ENCODE measurements around the gene ARID4A.

DNA sequence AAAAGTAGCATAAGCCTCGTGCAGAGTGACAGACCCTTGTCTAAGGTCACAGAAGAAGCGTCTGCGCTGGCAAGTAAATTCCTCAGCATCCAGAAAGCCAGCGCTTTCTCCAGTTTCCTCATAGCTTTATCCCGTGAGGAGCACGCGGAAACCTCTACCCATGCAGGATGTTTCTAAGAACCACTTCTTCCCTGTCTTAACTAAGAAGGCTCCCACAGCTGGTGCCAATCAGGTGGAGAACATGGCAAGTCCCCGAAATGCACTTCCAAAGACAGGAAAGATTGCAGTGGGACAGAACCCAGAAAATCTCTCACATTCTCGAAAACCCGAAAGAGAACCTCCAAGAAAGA is 968 bp upstream of the ARID4A start:
- TF ChIP-seq CTCF (IDR thresholded peaks at IDR 0.05) (no peak), POLR2A (IDR thresholded peaks at IDR 0.05) (no peak)

All from breast epithelium (tissue), 3 donors.